ENCODE data around the gene TM2D1. TPM values are rescaled to one million over a fixed set of nuclear protein-coding genes. Genes with fewer than 3 reads are reported as not detected.

TM2D1 gene
- total RNA-seq, 1 experiment from 2014 or later: 45.8 TPM

DNA sequence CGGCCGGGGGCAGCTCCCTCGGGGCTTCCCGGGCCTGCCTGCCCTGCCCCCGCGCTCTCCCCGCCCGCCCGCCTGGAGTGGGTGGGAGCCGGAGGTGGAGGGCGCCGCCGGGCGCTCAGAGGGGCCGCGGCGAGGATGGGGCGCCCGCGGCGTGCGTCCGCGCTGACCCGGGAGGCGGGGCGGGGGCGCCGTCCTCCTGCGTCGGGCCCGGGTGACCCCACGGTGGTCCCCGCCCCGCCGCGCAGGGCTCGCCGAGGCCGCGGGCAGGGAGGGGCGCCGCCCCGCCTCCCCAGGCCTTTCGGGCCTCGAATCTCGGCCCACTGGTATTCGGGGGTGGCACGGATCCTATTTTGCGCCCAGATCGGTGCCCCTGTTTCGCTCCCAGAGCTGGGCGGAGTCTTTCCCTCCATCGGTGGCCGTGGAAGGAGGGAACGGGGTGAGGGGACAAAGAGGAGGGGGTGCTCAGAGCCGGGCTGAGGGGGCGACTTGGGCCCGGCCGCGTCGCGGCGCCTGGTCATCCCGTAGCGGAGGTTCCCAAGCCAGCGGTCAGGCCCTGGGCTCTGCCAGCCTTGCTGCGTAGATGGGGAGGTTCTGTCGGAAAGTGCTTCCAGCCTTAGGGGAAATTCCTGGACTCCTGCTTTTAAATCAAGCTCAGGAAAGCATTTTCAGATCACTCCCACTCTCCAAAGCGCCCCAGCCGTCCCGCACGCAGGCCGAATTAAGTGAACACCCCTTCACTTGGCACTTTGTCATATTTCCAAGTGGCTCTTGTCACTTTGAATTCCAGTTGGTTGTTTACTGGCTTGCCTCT lies 17.9 kb upstream of the TM2D1 start:
- Mint-ChIP-seq H3K9me3 (ENCODE audit: low read depth, unreplicated experiment) (no peaks in the 10 kb centered on the region), H3K4me3 (ENCODE audit: low read depth, unreplicated experiment) (peak overlapping the region; percentile 88), H3K27ac (ENCODE audit: unreplicated experiment) (peak overlapping the region; percentile 37), H3K36me3 (ENCODE audit: insufficient read depth, unreplicated experiment) (peaks cover 41% of the 10 kb centered on the region), H3K4me1 (ENCODE audit: low read depth, unreplicated experiment) (peaks cover 53% of the 10 kb centered on the region), H3K27me3 (ENCODE audit: unreplicated experiment) (no peaks in the 10 kb centered on the region)
- no TSS peak for BruUV-seq (replicated peaks)
- intact Hi-C loops (cut with micrococcal nuclease; ENCODE audit: unreplicated experiment): loop anchor here (2.0 kb wide), 1 partner anchor 18 kb away; the partner anchor contains the start of gene TM2D1
- CTCF ChIA-PET: interaction anchor here (0.5 kb wide), 1 partner anchor 262 kb away, joined by 4 read pairs; no protein-coding TSS in a partner anchor
- DNase-seq: peak; percentile 51
- no peak for TF ChIP-seq CTCF (IDR thresholded peaks at IDR 0.05; ENCODE audit: unreplicated experiment)

GRCh38 chr1:61741711-61742619 lies 17.0 kb upstream of the TM2D1 start, which contains the start of gene PATJ:
Gene PATJ (plus strand): TSS chr1:61742480. CDS start chr1:61762893, 20,413 bp downstream.
- no peaks in the 10 kb centered on the region for H3K9me3 Mint-ChIP-seq (ENCODE audit: low read depth, unreplicated experiment)
- peak within 1 kb of the TSS; percentile 96 for H3K27ac Mint-ChIP-seq (ENCODE audit: unreplicated experiment)
- peaks cover 46% of the 10 kb centered on the region for H3K4me1 Mint-ChIP-seq (ENCODE audit: low read depth, unreplicated experiment)
- peaks cover 37% of the 10 kb centered on the region for H3K36me3 Mint-ChIP-seq (ENCODE audit: insufficient read depth, unreplicated experiment)
- TF ChIP-seq CTCF (IDR thresholded peaks at IDR 0.05; ENCODE audit: unreplicated experiment): no peak
- TSS peak; percentile 95 for BruUV-seq (replicated peaks)
- intact Hi-C loops (cut with micrococcal nuclease; ENCODE audit: unreplicated experiment): loop anchor here (2.0 kb wide), 1 partner anchor 17 kb away; the partner anchor contains the start of gene TM2D1
- H3K27me3 Mint-ChIP-seq (ENCODE audit: unreplicated experiment): no peaks in the 10 kb centered on the region
- DNase-seq: peak; percentile 90
- CTCF ChIA-PET: interaction anchor here (0.5 kb wide), 1 partner anchor 263 kb away, joined by 4 read pairs; no protein-coding TSS in a partner anchor
- peak within 1 kb of the TSS; percentile 88 for H3K4me3 Mint-ChIP-seq (ENCODE audit: low read depth, unreplicated experiment)

GRCh38 chr1:61740751-61741700 lies 16.1 kb upstream of the TM2D1 start:
- intact Hi-C loops (cut with micrococcal nuclease; ENCODE audit: unreplicated experiment): no loop called here
- H3K9me3 Mint-ChIP-seq (ENCODE audit: low read depth, unreplicated experiment): no peaks in the 10 kb centered on the region
- TF ChIP-seq CTCF (IDR thresholded peaks at IDR 0.05; ENCODE audit: unreplicated experiment): no peak
- peak overlapping the region; percentile 96 for H3K27ac Mint-ChIP-seq (ENCODE audit: unreplicated experiment)
- DNase-seq: peak; percentile 10
- BruUV-seq (replicated peaks): no TSS peak
- peak overlapping the region; percentile 88 for H3K4me3 Mint-ChIP-seq (ENCODE audit: low read depth, unreplicated experiment)
- no peaks in the 10 kb centered on the region for H3K27me3 Mint-ChIP-seq (ENCODE audit: unreplicated experiment)
- CTCF ChIA-PET: no interaction called here
- peaks cover 31% of the 10 kb centered on the region for H3K36me3 Mint-ChIP-seq (ENCODE audit: insufficient read depth, unreplicated experiment)
- peaks cover 36% of the 10 kb centered on the region for H3K4me1 Mint-ChIP-seq (ENCODE audit: low read depth, unreplicated experiment)

Measured in Calu3 (cell line).